Hindlimb muscle (tissue), 1 donor: ENCODE data around the gene STON1. TPM values are rescaled to one million over a fixed set of nuclear protein-coding genes. Genes with fewer than 3 reads are reported as not detected.
"Not testable (repeated sequence)": the region's sequence is repeated elsewhere in the genome, so short reads cannot be mapped to it uniquely, and the experiment has no call there.

ENCODE experiments used
- DNase-seq: peaks from one replicate; pipeline ENCODE4 v3.0.0-alpha.2; 2013
- polyA plus RNA-seq: library from polyadenylated mRNA; unstranded; fragments of 120-200 nt; gene quantifications from one replicate; pipeline ENCODE4 v1.2.1, GENCODE V29; 2013; ENCODE audit not compliant: insufficient read length

STON1 gene
- polyA plus RNA-seq, 1 donor = 10.1 TPM

DNA sequence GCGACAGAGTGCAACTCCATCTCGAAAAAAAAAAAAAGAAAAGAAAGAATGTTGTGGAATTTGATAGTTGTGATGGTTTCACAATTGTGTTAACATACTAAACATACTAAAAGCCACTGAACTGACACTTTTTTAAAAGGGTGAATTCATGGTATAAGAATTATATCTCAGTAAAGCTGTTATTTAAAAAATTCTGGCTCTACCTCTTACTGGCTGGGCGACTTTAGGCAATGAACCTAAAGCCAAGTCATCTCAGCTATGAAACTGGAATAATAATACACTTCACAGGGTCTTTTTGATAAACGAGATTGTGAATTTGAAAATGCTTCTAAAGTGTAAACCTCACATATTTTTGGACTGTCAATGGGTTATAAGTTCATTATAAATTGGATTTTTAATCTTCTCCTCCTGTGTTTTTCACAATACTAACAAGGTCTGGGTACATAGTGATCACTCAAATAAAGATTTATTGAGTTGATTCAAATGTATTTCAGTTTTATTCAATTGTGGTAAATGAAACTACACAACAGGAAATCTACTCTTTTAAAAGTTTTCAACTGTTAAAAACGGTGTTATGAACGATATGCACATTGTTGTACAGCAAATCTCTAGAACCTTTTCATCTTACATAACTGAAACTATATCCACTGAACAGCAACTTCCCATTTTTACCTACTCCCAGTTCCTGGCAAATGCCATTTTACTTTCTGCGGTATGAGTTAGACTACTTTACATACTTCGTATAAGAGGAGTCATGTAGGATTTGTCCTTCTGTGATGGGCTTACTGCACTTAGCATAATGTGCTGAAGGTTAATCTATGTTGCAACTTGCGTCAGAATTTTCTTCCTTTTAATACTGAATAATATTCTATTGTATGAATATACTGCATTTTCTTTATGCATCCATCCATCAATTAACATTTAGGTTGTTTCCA is 44.7 kb downstream of the STON1 start:
- DNase-seq = no peak

DNA sequence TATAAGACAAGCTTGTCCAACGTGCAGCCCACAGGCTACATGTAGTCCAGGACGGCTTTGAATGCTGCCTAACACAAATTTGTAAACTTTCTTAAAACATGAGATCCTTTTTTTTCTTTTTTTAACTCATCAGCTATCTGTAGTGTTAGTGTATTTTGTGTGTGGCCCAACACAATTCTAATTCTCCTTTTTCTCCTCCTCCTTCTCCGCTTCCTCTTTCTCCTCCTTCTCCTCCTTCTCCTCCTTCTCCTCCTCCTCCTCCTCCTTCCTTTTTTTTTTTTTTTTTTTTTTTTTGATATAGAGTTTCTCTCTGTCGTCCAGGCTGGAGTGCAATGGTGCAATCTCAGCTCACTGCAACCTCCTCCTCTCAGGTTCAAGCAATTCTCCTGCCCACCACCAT is 48.4 kb downstream of the STON1 start:
- no peak for DNase-seq

- no peak for DNase-seq
These were observed 54.0 kb downstream of the STON1 start for GRCh38 chr2:48583961-48584360.

DNA sequence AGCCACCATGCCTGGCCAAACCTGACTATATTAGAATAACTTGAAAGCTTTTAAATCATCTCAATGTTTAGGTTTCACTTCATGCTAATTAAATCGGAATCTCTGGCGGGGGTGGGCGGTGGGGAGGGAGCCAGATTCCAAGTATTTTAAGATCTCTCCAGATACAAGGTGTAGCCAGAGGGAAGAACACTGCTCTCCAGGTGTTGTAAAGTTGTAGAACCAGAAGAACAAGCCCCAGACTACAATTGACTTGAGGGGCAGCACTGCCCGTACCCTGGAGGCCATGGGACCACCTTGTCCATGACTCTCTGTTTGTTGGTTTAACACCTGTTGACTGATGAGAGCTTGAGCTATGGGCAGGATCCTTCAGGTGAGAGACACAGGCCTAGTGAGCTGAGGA is 54.6 kb downstream of the STON1 start:
- DNase-seq = no peak

DNA sequence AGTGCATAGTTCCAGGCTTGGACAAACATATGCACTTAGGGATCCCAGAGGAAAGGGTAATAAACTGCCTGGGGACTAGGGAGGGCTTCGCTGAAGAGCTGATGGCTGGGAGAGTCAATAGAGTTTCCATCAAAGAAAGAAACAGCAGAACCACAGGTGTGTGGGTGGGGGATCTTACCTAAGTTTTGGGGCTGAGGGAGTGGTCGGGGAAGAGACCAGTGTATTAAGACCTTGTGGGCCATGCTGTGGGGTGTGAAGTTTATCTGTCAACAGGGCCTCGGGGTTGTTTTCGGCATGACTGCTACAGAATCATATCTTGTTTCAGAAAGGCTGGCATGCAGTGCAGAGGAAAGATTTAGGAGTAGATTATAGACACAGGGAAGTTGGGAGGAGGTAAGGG is 56.5 kb downstream of the STON1 start:
- DNase-seq = no peak

DNA sequence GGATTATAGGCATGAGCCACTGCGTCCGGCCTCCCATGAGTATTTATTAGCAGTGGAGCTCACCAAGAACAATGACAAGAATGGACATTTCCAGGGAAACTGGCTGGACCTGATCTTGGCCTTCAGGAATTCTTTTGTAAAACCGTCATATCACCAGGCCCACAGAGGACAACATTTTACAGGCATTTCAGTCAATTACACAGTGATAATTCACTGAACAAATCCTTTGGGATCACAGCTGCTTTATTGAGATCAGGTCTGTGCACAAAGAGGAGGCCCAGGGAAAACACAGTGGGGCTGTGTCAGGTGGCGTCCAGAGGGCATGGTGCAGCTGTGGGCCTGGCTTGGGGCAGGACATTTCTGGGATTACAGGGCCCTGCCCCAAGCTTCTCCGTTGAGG is 57.6 kb downstream of the STON1 start:
- DNase-seq = no peak

- no peak for DNase-seq
These were observed 58.0 kb downstream of the STON1 start for GRCh38 chr2:48587961-48588360.

GRCh38 chr2:48588745-48589144 is 58.8 kb downstream of the STON1 start:
- DNase-seq = no peak

- DNase-seq = peak; percentile 55
These were observed 59.3 kb downstream of the STON1 start for GRCh38 chr2:48589170-48589767.

DNA sequence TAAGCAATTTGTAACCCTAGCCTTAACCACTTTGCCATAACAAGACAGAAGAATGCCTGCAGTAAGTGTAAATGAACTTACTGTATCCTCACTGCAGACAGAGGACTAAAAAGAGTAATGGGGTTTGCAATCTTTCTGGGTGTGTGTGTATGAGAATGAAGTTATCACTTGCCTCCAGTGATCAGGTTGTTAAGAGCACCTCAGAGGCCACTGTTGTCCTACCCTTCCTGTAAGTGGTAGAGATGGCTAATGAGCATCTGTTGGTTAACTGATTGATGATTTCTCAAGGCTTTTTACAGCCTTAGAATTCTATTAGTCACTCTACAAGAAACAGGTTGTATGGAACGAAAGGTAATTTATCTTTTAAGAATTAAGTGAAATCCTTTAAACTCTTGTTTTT is 60.1 kb downstream of the STON1 start:
- DNase-seq = no peak

- no peak for DNase-seq
These were observed 62.1 kb downstream of the STON1 start for GRCh38 chr2:48592067-48592466.

GRCh38 chr2:48596751-48597150 is 66.8 kb downstream of the STON1 start:
- DNase-seq = not testable (repeated sequence)

GRCh38 chr2:48597492-48597891 is 67.5 kb downstream of the STON1 start:
- no peak for DNase-seq

DNA sequence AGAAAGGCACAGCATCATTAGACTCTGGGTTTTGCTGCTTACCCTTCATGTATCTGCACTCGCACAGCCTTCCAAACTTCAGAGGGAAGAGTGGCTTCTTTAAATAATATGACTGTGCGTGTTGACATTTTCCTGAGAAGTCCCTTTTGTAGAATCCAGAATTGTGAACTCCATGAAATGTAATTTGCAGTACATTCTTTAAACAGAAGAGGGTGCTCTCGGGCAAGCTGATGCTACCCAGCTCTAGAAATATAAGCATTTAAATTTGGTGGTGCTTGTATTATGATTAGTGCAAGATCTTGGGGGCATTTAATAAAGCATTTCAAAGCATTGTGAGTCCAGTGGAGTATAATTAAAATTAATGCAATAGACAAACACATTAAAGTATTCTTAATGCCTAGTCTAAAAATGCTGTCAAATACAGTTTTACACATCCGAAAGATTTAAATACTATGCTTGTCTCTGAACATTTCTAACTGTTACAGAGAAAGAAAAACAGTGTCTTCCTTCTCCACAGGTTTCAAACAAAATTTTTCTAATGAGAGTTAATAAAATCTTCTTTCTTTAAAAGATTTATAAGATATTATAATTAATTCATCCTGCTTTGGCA is 70.4 kb downstream of the STON1 start:
- DNase-seq = peak; percentile 26

- no peak for DNase-seq
These were observed 71.0 kb downstream of the STON1 start for GRCh38 chr2:48600917-48601316.

DNA sequence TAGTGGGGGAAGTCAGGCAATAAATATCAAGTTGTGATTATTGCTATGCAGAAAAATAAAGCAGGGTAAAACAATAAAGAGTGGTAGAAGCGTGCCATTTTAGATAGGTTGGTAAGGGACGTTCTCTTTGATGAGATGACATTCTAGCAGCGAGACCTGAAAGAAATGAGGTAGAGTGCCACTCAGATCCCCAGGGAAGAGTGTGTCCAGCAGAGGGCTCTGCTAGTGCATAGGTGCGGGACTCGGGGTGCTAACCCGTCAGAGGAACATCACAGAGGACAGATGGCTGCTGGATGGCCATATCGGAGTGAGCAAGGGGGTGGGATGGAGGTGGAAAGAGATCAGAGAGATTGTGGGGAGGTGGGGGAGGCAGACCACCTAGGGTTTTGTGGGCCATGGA is 71.4 kb downstream of the STON1 start:
- DNase-seq = no peak

GRCh38 chr2:48605482-48606175 is 75.7 kb downstream of the STON1 start:
- no peak for DNase-seq

GRCh38 chr2:48607307-48608014 is 77.5 kb downstream of the STON1 start:
- no peak for DNase-seq

- no peak for DNase-seq
These were observed 83.3 kb downstream of the STON1 start for GRCh38 chr2:48613211-48613610.

GRCh38 chr2:48614581-48614980 is 84.6 kb downstream of the STON1 start:
- DNase-seq = not testable (repeated sequence)

DNA sequence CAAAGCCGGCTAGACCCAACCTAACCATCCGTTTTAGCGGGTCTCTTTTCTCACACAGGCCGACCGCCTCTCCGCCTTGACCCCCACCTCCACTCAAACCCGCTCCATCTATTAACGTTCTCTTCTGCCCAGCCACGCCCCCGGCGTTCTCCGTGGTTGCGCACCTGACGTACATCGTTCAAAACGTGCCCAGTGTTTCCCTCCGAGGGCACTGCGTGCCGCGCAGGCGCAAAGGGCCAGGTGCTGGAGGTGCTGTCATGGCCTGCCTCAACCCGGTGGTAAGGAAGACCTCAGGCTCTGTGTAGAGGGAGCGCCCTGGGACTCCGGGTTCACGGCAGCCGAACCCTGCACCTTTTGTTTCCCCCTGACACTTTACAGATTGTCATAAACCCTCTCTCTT is 87.7 kb downstream of the STON1 start, which contains the start of gene GTF2A1L:
GTF2A1L (plus strand) TSS at position 239 of the 400 bp plus-strand sequence; CDS start at position 258, 19 bp downstream.
- no peak for DNase-seq

GRCh38 chr2:48619526-48619925 is 89.6 kb downstream of the STON1 start:
- DNase-seq = no peak
